HG02763 (cell line): Measurements from ENCODE around the gene CHST13.
"Not testable (repeated sequence)": the region's sequence is repeated elsewhere in the genome, so short reads cannot be mapped to it uniquely, and the experiment has no call there.

Experiments
- ATAC-seq: cut with Tn5 transposase; IDR thresholded peaks from one replicate; pipeline ENCODE4 v1.9.1; 2021; ENCODE audit warnings: mild to moderate bottlenecking, moderate library complexity; ENCODE audit not compliant: unreplicated experiment

Gene CHST13

DNA sequence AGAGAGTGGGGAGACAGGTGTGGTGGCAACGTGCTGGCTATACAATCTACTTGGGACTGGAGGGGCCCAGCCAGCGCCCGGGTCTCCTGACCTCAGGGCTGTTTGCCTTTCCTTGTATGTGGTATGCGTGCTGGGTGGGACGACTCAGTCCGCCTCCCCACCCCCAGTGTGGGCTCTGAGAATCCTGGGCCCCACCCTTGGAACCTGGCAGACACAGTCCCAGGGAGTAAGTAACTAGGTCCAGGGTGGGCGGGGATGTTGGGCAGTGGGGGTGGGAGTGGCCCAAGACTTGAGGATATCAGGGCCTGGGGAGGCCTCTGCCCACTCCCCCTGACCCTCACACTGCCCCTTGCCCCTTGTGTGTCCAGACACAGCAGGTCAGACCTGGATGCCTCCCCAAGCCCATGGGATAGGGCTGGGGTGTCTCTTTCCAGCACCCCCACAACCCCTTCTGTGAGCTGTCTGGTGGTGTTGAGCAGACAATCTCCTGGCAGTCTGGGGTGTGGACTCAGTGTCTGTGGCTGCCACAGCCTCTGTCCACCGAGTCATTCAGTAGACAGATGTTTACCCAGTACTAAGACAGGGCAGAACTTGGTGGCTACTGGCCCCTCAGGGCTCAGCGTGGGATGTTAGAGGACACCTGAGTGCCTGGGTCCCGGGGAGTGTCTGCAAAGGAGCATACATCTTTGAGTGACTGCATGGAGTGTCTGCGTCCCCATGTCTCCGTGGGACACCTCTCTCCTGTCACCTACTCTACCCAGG lies 1.3 kb downstream of the CHST13 start:
- no peak for ATAC-seq

DNA sequence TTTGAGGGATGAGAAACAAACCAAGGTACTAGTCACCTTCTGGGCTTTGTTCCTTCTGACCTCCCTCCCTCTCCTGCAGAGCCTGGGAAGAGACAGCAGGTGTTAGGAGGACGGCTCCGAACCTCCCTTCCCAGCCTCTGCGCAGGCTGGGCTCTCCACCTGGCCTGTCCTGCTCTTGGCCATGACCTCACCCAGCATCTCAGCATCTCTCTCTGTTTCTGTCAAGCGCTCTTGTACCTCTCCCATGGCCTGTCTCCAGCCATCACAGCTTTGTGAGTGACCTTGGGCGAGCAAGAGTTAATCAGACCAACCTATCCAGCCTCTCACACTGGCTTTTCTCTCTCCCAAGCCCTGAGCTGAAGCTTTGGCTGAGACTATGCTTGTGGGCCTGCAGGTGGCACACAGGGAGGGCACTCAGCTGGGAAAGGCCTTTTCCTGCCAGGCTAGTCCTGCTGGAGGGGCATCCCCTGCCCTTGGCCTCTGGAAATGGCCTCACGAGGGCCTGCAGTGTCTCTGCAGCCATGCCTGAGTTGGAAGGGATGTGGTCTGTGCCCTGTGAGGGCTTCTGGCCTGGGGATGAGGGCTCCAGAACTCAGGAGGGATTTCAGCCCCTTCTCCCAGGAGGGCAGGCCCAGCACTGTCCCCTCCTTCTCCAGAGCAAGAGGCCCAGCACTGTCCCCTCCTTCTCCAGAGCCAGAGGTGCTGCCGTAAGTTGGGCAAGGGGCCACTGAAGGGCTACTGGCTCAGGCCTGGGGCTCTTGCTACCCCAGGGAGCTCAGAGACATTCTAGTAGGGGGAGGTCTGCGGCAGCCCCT lies 2.1 kb downstream of the CHST13 start:
- no peak for ATAC-seq

DNA sequence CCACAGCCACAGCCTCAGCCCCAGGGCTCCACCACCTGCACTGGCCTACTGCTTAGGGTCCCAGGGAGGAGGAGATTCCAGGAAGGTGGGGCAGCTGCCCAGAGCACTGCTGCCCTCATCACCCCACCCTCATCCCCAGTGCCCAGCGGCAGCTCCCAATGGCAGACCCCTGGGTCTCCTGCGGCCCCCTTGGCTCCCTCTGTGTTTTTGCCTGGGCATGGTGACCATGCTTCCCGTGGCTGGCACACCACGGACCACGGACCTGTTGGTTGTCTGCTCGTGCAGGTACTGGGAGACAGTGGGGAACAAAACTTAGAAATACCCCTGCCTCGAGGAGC lies 2.7 kb downstream of the CHST13 start:
- ATAC-seq = no peak

DNA sequence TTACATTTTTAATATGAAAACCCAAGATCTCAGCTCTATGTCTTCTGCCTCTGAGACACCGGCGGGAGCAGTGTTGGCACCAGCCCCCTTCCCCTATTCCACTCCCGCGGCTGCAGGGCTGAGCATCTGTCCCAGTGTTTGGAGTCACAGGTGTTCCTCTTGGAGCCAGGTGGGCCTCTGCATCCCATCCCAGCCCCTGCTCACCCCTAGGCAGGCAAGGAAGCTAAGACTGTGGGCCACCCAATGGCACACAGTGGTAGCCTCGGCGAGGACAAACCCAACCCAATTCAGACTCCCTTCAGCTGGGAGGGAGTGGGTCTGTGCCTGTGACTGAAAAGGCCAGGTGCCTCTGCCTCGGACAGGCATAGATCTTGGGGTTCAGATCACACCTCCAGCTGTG lies 3.1 kb downstream of the CHST13 start:
- no peak for ATAC-seq

DNA sequence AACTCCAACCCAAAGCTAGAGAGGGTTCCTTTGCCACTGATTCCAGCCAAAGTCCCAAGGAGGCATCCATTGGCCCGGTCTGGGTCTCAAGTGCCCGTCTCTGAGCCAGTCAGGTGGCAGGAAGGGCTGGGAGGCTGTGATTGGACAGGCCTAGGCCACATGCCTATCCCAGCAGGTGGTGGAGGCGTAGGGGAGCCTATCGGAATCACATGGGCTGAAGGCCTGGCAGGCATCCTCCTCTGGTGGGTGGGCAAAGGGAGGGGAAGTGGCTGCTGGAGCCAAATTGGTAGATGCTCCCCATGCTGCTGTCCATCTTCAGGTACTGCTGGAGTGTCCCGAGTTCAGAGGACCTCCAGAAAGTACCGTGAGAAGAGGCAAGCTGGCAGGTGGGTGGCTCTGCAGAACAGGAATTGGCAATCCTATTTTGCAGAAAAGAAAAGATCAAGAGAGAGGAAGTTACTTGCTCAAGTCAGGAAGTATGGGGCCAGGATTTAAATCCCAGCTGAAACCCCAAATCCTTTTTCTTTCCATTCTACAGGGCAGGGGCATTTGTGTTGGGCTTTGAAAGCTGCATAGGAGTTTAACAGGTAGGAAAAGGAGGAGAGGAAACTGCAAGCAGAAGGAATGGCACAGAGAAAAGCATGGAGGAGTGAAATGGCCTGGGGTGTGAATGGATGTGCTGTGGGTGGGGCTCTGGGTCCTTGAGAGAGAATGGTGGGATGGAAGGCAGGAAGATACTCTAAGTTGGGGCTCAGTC lies 3.7 kb downstream of the CHST13 start:
- ATAC-seq = no peak

DNA sequence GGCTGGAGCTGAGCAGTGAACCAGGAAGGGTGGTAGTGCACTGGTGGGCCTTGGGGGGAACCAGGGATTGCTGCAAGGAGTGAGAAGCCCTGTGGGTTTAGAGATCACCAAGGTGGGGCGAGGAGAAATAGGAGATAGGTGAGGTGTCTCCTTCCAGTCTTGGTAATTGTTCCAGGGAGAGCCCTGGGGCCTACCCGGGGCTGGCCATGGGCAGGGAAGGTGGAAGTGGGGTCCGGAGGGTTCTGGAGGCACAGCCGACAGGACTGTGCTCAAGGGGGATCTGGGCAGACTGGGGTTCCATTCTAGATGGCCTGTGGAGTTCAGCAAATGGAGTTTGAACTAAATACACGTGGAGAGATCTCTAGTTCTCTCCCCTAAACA lies 4.5 kb downstream of the CHST13 start:
- ATAC-seq = no peak

DNA sequence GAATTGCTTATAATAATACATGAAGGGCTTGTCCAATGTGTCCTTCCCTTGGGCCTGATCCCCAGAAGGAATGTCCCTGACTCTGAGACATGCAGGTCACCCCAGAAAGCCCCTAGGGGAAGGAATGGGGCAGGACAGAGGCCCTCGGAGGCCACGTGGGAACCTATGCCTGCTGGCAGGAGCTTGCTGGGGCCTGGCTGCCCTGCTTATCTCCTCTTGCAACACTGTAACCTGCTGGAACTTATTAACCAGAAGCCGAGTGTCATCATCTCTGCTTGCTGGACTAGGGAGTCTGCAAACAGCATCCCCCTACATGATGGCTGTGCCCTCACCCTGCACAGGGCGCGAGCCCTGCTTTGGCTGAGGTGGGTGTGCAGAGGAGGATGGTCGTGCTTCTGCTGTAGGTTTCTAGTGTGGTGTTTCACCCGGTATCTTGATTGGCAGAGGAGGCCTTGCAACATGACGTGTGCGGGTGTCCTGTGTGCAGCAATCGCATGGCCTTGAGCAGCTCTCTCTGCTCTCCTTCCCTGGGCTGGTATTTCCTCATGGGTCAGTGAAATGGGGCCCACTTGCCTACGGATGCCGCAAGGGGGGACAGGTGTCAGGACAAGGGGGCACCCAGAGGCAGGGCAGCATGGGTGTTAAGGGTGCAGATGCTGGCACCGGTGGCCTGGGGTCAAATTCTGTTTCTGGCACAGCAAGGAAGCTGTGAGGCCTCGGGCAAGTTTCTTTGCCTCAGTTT lies 5.0 kb downstream of the CHST13 start:
- ATAC-seq = no peak

DNA sequence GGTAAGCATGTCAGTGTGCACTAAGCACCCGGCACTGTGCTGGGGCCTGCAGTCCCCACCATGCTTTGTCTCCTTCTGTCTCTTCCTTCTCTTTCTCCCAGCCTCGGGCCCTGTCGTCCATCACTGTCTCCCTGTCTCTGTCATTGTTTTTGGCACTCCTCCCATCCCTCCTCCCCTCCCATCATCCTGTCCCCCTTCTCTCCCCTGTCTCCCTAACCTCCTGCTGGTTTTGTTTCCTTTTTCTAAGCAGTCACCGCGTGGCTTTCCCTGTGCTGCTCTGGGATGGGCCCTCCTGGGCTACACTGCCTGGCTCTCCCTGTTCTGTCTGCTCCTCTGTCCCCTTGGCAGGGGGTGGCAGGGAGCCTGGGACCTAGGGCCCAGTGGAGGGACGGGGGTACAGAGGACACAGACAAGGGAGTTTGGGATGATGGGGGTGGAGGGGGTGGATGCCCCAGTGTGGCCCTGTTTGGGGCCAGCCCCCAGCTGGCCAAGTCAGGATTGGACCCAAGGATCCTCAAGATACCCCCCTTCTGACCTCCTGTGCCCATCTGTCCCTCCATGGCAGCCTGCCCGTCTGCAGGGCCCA lies 5.7 kb downstream of the CHST13 start:
- ATAC-seq = no peak

DNA sequence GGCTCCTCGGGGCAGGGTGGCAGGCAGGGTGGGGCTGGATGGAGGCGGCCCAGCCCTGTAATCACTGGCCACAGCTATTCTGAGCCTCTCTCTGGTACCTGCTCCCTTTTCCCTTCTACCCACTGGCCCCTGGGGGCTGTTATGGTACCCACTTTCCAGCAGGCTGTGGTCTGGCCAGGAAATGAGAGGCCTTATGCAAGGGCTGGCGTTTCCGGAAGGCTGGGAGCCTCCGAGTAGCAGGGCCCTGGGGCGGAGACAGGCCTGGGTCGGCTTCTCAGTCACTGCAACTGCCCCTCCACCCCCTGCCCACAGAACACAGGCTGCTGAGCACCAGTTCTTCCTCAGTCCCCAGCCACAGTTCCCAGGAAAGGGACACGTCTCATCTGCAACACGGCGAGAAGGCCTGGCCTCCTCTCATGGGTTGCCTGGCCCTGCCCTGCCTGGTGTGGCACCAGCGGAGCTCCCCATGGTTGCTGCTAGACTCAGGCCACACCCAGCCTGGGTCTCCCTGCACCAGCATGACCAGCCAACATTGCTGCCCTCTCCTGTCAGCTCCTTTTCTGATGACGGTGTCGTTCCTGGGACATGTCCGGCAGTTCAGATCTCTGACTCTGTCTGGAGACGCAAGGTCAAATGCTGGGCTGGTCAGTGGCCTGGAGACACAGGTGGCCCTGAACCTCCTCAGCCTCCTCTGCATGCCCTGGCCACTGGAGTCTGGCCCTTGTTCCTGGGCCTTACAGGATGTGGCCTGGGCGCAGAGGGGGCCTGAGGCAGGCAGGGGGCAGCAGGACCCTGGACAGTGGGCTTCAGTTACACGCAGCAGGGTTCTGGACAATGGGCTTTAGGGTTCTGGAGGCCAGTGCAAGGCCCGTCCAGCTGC lies 6.5 kb downstream of the CHST13 start:
- ATAC-seq = no peak

DNA sequence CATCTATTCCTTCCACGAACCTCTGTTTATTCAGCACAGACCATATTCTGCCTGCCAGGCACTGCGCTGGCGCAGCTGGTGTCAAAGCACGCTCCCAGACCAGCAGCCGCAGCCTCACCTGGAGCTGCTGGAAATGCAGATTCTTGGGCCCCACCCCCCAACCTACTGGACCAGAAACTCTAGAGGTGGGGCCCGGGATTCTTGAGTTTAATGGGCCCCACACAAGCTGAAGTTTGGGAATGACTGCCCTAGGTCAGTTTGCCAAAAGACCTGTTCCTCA lies 7.0 kb downstream of the CHST13 start:
- ATAC-seq = no peak

DNA sequence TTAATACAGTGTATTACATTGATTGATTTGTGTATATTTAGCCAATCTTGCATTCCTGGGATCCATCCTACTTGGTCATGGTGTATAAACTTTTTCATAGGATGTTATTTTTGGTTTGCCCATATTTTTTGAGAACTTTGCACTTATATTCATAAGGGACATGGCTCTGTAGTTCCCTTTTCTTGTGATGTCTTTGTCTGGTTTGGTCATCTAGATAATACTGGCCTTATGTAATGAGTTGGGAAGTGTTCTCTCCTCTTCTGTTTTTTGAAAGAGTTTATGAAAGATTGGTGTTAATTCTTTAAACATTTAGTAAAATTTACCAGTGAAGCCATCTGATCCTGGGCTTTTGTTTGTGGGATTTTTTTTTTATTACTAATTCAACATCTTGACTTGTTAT lies 9.6 kb downstream of the CHST13 start:
- no peak for ATAC-seq

DNA sequence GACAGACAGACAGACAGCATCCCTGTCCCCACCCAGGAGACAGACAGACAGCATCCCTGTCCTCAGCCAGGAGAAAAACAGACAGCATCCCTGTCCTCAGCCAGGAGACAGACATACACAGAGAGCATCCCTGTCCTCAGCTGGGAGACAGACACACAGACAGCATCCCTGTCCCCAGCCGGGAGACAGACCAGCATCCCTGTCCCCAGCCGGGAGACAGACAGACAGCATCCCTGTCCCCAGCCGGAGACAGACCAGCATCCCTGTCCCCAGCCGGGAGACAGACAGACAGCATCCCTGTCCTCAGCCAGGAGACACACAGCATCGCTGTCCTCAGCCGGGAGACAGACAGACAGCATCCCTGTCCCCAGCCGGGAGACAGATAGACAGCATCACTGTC lies 10.8 kb downstream of the CHST13 start:
- ATAC-seq = not testable (repeated sequence)

DNA sequence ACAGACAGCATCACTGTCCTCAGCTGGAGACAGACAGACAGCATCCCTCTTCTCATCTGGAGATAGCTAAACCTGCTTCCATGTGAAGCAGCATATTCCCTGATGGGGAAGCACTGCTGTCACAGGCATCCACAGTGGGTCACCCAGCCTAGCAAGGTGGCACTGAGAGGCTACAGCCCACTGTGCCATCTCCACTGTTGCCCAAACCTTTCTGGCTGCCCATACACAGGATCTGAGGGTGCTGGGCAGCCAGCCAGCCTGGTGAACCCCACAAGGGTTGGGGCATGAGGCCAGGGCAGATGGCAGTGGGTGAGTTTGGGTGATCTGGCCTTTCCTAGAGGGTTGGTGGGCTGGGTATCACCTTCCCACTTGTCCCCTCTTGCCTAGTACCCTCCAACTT lies 11.7 kb downstream of the CHST13 start:
- ATAC-seq = no peak

DNA sequence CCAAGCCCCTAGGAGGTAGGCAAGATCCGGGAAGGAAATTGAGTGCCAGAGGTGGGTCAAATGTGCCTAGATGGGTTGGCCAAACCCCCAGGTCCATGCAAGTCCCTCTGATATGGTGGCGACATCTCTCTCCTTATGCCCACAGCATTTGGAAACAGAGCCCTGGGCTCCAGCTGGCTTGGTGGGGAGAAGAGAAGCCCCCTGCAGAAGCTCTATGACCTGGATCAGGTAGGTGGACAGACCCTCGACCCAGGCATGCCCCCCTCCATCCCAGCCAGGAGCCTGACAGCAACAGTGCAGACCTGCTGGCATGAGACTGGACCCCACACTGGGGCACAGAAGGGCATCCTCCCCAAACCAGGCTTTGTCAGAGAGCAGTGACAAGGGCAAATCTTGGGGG lies 12.2 kb downstream of the CHST13 start:
- no peak for ATAC-seq

DNA sequence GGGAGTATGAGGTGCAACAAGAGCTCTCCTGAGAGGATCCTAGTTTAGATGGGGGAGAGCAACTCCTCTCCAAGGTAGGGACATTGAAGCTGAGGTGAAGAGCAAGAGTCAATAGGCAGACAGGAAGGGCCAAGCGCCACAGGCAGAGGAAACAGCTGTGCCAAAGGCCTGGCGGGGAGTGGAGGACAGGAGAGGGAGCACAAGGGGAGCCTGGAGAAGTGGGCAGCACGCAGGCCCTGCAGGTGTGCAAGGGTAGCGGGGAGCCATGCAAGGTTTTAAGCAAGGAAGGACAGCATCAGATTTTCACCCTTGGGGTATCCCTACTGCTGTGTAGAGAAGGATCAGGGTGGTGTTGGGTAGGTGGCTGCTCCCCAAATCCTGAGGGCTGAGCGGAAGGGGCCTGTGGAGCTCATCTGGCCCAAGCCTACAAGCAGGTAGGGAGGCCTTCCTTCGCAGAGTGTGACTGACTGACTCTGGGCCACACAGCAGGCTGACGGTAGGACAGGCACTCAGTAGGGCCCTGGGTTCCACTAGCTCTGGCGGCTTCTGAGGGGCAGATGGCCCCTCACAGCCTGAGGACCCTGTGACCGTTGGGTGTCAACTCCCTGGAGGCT lies 13.3 kb downstream of the CHST13 start:
- no peak for ATAC-seq

DNA sequence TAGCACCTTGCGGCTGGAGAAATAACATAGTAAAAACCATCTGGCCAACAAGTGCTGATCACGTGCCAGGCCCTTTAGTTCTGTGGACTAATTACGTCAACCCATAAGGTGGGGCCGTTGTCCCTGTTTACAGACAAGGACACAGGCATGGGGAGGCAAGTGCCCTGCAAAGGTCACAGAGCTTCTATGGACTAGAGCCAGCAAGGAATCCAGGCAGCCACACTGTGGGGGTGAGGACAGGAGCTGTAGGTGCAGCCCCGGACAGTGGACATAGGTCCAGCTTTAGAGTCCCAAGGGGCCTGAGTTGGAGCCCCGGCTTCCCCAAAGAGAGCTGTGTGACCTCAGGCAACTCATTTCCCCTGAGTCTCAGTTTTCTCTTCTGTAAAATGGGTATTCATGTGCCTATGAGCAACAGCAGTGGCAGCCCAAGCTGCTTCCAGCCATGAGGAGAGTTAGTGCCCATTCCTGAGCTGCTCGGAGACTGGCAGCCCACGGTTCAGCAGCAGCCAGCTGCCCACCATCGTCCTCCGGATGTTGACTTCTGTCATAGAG lies 13.9 kb downstream of the CHST13 start:
- no peak for ATAC-seq

DNA sequence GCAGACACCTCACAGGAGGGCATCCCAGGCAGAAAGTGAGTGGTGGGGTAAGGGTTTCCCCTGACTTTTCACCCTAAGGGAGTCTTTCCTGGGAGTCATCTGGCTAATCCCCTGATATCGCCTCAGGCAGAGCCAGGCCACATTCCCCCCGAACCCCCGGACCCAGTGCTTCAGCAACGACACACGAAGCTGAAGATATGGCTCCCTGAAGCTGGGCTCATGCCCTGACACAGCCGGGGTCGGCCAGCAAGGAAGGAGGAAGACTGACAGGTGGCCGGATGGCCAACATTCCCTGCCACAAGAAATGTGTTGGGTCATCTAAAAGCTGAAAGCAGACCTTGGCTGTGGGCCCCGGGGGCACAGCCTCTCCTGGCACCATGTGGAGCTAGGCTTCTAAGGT lies 14.4 kb downstream of the CHST13 start:
- no peak for ATAC-seq

DNA sequence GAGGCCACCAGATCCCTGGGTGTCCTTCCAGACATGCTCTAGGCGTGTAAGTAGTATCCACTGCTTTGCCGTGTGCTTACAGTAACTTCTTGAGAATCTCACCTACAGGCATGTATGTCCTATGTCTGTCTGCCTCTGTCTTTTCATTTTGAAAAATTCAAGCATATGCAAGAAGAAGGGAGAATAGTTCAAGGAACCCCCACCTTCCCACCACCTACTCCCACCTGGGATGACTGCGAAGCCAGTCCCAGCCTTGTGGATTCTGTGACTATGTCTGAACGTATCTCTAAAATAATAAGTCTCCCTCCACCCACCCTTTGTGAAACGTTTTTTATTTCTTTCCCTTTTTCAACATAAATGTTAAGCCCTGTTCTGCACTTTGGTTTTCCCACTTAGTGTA lies 15.0 kb downstream of the CHST13 start:
- no peak for ATAC-seq

DNA sequence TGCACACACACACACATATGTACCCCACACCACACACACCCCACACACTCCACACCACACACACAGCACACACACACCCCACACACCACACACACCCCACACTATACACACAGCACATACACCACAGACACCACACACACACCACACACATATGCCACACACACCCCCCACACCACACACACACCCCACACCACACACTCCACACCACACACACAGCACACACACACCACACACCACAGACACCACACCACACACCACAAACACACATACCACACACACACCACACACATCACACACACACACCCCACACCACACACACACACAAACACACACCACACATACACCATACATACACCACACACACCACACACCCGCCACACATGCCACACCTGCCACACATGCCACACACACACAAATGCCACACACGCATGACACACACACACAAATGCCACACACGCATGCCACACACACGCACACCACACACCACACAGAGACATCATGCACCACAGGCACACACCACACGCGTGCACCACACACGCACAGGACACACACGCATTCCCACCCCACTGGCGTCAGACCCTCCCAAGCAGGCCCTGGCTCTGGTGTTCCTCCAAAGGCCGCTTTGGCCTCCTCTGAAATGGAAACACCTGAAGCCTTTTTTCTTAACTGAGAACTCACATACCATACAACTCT lies 15.7 kb downstream of the CHST13 start:
- ATAC-seq = no peak
